ENCODE data around the gene TMCO1. TPM values are rescaled to one million over a fixed set of nuclear protein-coding genes. Genes with fewer than 3 reads are reported as not detected.

TMCO1 gene
- total and polyA plus RNA-seq, 2 of the 13 experiments (the other 11 are each of a cell fraction or from before 2014, with no cell fraction given) = 106 to 119 TPM

DNA sequence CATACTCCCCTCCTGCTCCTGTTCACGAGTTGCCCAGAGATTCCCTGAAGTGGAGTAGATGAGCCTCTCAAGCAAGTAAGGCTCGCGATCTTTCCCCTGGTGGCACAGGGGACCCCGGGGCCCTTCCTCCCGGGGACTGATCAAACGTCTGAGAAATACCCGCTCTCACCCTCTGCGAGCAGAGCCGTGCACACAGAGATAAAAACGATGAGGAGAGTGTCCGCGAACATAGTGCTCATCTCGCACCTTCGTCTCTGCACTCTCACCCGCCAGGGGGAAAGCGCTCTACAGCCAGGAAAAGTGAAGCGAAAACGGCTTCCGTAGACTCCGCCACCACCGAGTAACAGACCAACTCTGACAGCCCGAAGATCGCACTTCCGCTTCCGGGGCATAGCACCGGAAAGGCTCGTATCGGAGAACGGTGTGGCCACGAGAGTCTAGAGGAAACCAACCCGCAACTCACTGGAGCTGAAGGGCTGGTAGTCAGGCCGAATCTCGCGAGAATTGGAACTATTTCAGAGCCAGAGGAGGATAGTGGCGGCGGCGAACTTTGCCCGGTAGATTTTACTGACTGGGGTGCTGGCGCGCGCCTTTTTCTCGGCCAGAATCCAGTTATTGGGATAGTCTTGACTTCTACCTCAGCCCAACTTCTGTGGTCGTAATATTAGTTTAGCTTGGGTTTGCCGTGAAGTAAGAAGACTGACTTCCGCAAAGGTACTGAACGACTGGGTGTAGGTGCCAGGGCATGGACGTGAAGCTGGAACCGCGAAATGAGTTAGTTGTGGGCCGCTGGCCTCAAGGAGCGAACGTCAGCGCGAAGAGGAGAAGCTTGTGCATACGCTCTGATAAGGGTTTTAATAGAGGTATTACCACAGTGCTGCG is at the start of gene TMCO1 (continued):
- TF ChIP-seq, protein P1, sequence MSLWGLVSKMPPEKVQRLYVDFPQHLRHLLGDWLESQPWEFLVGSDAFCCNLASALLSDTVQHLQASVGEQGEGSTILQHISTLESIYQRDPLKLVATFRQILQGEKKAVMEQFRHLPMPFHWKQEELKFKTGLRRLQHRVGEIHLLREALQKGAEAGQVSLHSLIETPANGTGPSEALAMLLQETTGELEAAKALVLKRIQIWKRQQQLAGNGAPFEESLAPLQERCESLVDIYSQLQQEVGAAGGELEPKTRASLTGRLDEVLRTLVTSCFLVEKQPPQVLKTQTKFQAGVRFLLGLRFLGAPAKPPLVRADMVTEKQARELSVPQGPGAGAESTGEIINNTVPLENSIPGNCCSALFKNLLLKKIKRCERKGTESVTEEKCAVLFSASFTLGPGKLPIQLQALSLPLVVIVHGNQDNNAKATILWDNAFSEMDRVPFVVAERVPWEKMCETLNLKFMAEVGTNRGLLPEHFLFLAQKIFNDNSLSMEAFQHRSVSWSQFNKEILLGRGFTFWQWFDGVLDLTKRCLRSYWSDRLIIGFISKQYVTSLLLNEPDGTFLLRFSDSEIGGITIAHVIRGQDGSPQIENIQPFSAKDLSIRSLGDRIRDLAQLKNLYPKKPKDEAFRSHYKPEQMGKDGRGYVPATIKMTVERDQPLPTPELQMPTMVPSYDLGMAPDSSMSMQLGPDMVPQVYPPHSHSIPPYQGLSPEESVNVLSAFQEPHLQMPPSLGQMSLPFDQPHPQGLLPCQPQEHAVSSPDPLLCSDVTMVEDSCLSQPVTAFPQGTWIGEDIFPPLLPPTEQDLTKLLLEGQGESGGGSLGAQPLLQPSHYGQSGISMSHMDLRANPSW (CRISPR knock-in tag; IDR thresholded peaks at IDR 0.05; ENCODE audit: borderline replicate concordance) = 0 out of 2 replicates have a peak, but pooled peaks have one; percentile 77
- TF ChIP-seq CAMTA2 (CRISPR knock-in tag; IDR thresholded peaks at IDR 0.05; ENCODE audit: borderline replicate concordance) (no peak), FIP1L1 (IDR thresholded peaks at IDR 0.05; ENCODE audit: borderline replicate concordance, insufficient read depth, low read depth, low read length) (no peak), KAT8 (CRISPR knock-in tag; IDR thresholded peaks at IDR 0.05) (peak; percentile 99), SPEN (CRISPR knock-in tag; IDR thresholded peaks at IDR 0.05; ENCODE audit: low read depth) (peak; percentile 84), NCOA1 (CRISPR knock-in tag; IDR thresholded peaks at IDR 0.05) (0 out of 2 replicates have a peak, but pooled peaks have one; percentile 42), MIER3 (CRISPR knock-in tag; IDR thresholded peaks at IDR 0.05; ENCODE audit: borderline replicate concordance) (no peak), ZNF616 (CRISPR knock-in tag; IDR thresholded peaks at IDR 0.05; ENCODE audit: low read depth) (no peak), HNRNPUL1 (IDR thresholded peaks at IDR 0.05; ENCODE audit: low read depth, low read length) (no peak), ZNF556 (CRISPR knock-in tag; IDR thresholded peaks at IDR 0.05; ENCODE audit: borderline replicate concordance) (0 out of 2 replicates have a peak, but pooled peaks have one; percentile 46), KLF6 (CRISPR knock-in tag; IDR thresholded peaks at IDR 0.05) (peak; percentile 75; the same call in 1 of the 2 replicates), ZMYM3 (CRISPR knock-in tag; IDR thresholded peaks at IDR 0.05) (peak; percentile 56; the same call in 1 of the 2 replicates), ZNF557 (CRISPR knock-in tag; IDR thresholded peaks at IDR 0.05) (peak; percentile 92), ZSCAN21 (CRISPR knock-in tag; IDR thresholded peaks at IDR 0.05; ENCODE audit: borderline replicate concordance) (no peak; the same call in 1 of the 2 replicates), ZNF30 (CRISPR knock-in tag; IDR thresholded peaks at IDR 0.05) (0 out of 2 replicates have a peak, but pooled peaks have one; percentile 73), HNF4G (IDR thresholded peaks at IDR 0.05; ENCODE audit: borderline replicate concordance, low read depth, low read length) (peak; percentile 75), HNF4G (CRISPR knock-in tag; IDR thresholded peaks at IDR 0.05; ENCODE audit: borderline replicate concordance, low read depth) (peak; percentile 83), FLYWCH1 (CRISPR knock-in tag; IDR thresholded peaks at IDR 0.05) (no peak), PCBP2 (optimal IDR thresholded peaks at IDR 0.05; ENCODE audit: low read depth, low read length, poor library complexity, severe bottlenecking) (no peak), PAX8 (CRISPR knock-in tag; IDR thresholded peaks at IDR 0.05; ENCODE audit: borderline replicate concordance) (no peak), REL (CRISPR knock-in tag; conservative IDR thresholded peaks at IDR 0.05) (peak; percentile 84; the same call in 1 of the 2 replicates), ZNF775 (CRISPR knock-in tag; IDR thresholded peaks at IDR 0.05; ENCODE audit: borderline replicate concordance) (no peak)
- TF ChIP-seq, protein P2, sequence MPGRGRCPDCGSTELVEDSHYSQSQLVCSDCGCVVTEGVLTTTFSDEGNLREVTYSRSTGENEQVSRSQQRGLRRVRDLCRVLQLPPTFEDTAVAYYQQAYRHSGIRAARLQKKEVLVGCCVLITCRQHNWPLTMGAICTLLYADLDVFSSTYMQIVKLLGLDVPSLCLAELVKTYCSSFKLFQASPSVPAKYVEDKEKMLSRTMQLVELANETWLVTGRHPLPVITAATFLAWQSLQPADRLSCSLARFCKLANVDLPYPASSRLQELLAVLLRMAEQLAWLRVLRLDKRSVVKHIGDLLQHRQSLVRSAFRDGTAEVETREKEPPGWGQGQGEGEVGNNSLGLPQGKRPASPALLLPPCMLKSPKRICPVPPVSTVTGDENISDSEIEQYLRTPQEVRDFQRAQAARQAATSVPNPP (CRISPR knock-in tag; IDR thresholded peaks at IDR 0.05) = 0 out of 2 replicates have a peak, but pooled peaks have one; percentile 25
- TF ChIP-seq, protein P3, sequence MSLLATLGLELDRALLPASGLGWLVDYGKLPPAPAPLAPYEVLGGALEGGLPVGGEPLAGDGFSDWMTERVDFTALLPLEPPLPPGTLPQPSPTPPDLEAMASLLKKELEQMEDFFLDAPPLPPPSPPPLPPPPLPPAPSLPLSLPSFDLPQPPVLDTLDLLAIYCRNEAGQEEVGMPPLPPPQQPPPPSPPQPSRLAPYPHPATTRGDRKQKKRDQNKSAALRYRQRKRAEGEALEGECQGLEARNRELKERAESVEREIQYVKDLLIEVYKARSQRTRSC (CRISPR knock-in tag; IDR thresholded peaks at IDR 0.05; ENCODE audit: low read depth) = no peak

Measured in HepG2 (cell line).